GM23338 (cell line): ENCODE results near the gene ENOPH1. TPM values are rescaled to one million over a fixed set of nuclear protein-coding genes. Genes with fewer than 3 reads are reported as not detected.

Experiments
- ATAC-seq: fragments of 200-7000 bp; cut with Tn5 transposase; 3 replicates; pipeline ENCODE4 v1.9.1; 2020
- DNase-seq: peaks from one replicate; pipeline ENCODE4 v3.0.0-alpha.2; 2015; ENCODE audit warnings: low spot score
- H2AFZ ChIP-seq: fragments of 200-600 bp; sonication (generic); 2 replicates; pipeline ENCODE4 v1.8.0; 2016; ENCODE audit warnings: antibody characterized with exemption, mild to moderate bottlenecking, moderate library complexity
- H3F3A ChIP-seq: fragments of 200-600 bp; sonication (generic); replicated peaks from 2 replicates; pipeline ENCODE4 v1.8.0; 2017; ENCODE audit warnings: antibody characterized with exemption, mixed run types, low read depth
- H3K27ac ChIP-seq: fragments of 200-600 bp; sonication (generic); 2 replicates; pipeline ENCODE4 v1.6.1; 2016; ENCODE audit warnings: low read depth
- H3K27me3 ChIP-seq: fragments of 200-600 bp; sonication (generic); 2 replicates; pipeline ENCODE4 v1.8.0; 2016; ENCODE audit warnings: mild to moderate bottlenecking, mixed run types, moderate library complexity; ENCODE audit not compliant: insufficient read depth
- H3K36me3 ChIP-seq: fragments of 200-600 bp; sonication (generic); 2 replicates; pipeline ENCODE4 v1.8.0; 2016; ENCODE audit warnings: mild to moderate bottlenecking; ENCODE audit not compliant: insufficient read depth
- H3K4me1 ChIP-seq: fragments of 200-600 bp; sonication (generic); 2 replicates; pipeline ENCODE4 v1.8.0; 2016; ENCODE audit warnings: mild to moderate bottlenecking, moderate library complexity; ENCODE audit not compliant: insufficient read depth
- H3K4me2 ChIP-seq: fragments of 200-600 bp; sonication (generic); 2 replicates; pipeline ENCODE4 v1.7.1; 2017; ENCODE audit warnings: mixed run types
- H3K4me3 ChIP-seq: fragments of 200-600 bp; sonication (generic); 2 replicates; pipeline ENCODE4 v1.6.1; 2016; ENCODE audit warnings: mixed run types
- H3K79me2 ChIP-seq: fragments of 200-600 bp; sonication (generic); replicated peaks from 2 replicates; pipeline ENCODE4 v1.8.0; 2017; ENCODE audit warnings: mild to moderate bottlenecking; ENCODE audit not compliant: insufficient read depth
- H3K9me2 ChIP-seq: fragments of 200-600 bp; sonication (generic); 2 replicates; pipeline ENCODE4 v1.8.0; 2017; ENCODE audit not compliant: insufficient read depth
- H4K20me1 ChIP-seq: fragments of 200-600 bp; sonication (generic); replicated peaks from 2 replicates; pipeline ENCODE4 v1.8.0; 2017; ENCODE audit warnings: mild to moderate bottlenecking; ENCODE audit not compliant: insufficient read depth
- H3K27ac Mint-ChIP-seq: 2 replicates; pipeline ENCODE4 v1.8.0; 2020; ENCODE audit warnings: inconsistent platforms, mild to moderate bottlenecking, moderate library complexity, mixed read lengths
- H3K27me3 Mint-ChIP-seq: 3 replicates; pipeline ENCODE4 v1.8.0; 2022; ENCODE audit warnings: low read depth, mild to moderate bottlenecking, moderate library complexity, mixed read lengths, inconsistent platforms; ENCODE audit not compliant: insufficient read depth, poor library complexity
- H3K36me3 Mint-ChIP-seq: 3 replicates; pipeline ENCODE4 v1.8.0; 2021; ENCODE audit warnings: low read depth, mild to moderate bottlenecking, inconsistent platforms, moderate library complexity, mixed read lengths
- H3K4me1 Mint-ChIP-seq: 3 replicates; pipeline ENCODE4 v1.8.0; 2020; ENCODE audit warnings: mild to moderate bottlenecking, inconsistent platforms, mixed read lengths
- H3K4me3 Mint-ChIP-seq: 3 replicates; pipeline ENCODE4 v1.8.0; 2021; ENCODE audit warnings: moderate library complexity, mild to moderate bottlenecking, inconsistent platforms, mixed read lengths
- H3K9me3 Mint-ChIP-seq: 3 replicates; pipeline ENCODE4 v1.8.0; 2020; ENCODE audit warnings: moderate library complexity, mild to moderate bottlenecking, inconsistent platforms, mixed read lengths
- CREB1 ChIP-seq: fragments of 250-450 bp; sonication (Bioruptor Pico); IDR thresholded peaks from 2 replicates; pipeline ENCODE4 v1.5.0; 2020; ENCODE audit warnings: low read depth, mild to moderate bottlenecking, moderate library complexity
- EZH2 ChIP-seq: fragments of 200-600 bp; sonication (generic); IDR thresholded peaks from one replicate; pipeline ENCODE4 v1.8.0; 2017; ENCODE audit warnings: antibody characterized with exemption, mild to moderate bottlenecking, low read depth; ENCODE audit not compliant: unreplicated experiment
- JUNB ChIP-seq: IDR thresholded peaks from one replicate; pipeline ENCODE4 v1.6.1; 2016; ENCODE audit warnings: antibody characterized with exemption; ENCODE audit not compliant: unreplicated experiment
- POLR2AphosphoS5 ChIP-seq: IDR thresholded peaks from 2 replicates; pipeline ENCODE4 v1.6.1; 2016; ENCODE audit warnings: antibody characterized with exemption, low read depth
- STAT1 ChIP-seq: IDR thresholded peaks from one replicate; pipeline ENCODE4 v1.6.1; 2016; ENCODE audit warnings: antibody characterized with exemption; ENCODE audit not compliant: unreplicated experiment
- ZNF114 ChIP-seq: fragments of 250-450 bp; sonication (Bioruptor Pico); IDR thresholded peaks from 2 replicates; pipeline ENCODE4 v1.5.0; 2020; ENCODE audit warnings: mild to moderate bottlenecking, moderate library complexity
- ZNF331 ChIP-seq: fragments of 250-450 bp; sonication (Bioruptor Pico); IDR thresholded peaks from 2 replicates; pipeline ENCODE4 v1.5.0; 2020; ENCODE audit warnings: low read depth, mild to moderate bottlenecking, moderate library complexity
- polyA plus RNA-seq: library from polyadenylated mRNA; unstranded; fragments of >200 nt; fragmentation: Nextera tagmentation; extraction: Ambion mirVana; gene quantifications from 2 replicates; pipeline ENCODE4 v1.2.1, GENCODE V29; 2016
- total RNA-seq: library from RNA; depleted of rRNA; stranded (reverse); fragments of >200 nt; shearing (Covaris generic); gene quantifications from 2 replicates; pipeline ENCODE4 v1.2.3, GENCODE V29; 2014
- TF ChIP-seq, protein P1 (sequence below): IDR thresholded peaks from one replicate; pipeline ENCODE4 v1.6.1; 2018; ENCODE audit warnings: antibody characterized with exemption; ENCODE audit not compliant: unreplicated experiment
- TF ChIP-seq, protein P2 (sequence below): IDR thresholded peaks from 2 replicates; pipeline ENCODE4 v1.6.1; 2016; ENCODE audit warnings: antibody characterized with exemption
- TF ChIP-seq, protein P3 (sequence below): fragments of 250-450 bp; sonication (Bioruptor Pico); IDR thresholded peaks from 2 replicates; pipeline ENCODE4 v1.5.0; 2020; ENCODE audit warnings: mild to moderate bottlenecking, moderate library complexity

The ENOPH1 gene
- total and polyA plus RNA-seq, 2 experiments from 2014 or later: 105 to 146 TPM

DNA sequence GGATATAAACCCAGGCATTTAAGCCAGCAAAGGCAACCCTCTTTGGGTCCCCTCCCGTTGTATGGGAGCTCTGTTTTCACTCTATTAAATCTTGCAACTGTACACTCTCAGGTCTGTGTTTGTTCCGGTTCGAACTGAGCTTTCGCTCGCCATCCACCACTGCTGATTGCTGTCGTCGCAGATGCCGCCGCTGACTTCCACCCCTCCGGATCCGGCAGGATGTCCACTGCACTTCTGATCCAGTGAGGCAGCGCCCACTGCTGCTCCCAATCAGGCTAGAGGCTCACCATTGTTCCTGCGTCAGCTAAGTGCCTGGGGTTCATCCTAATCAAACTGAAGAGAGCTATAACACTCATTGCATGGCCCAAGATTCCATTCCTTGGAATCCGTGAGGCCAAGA, 49.2 kb downstream of the ENOPH1 start:
- no peak overlapping the region for H2AFZ ChIP-seq
- no peak for DNase-seq
- Mint-ChIP-seq H3K27ac (no peak overlapping the region), H3K4me1 (peaks cover 11% of the 10 kb centered on the region), H3K9me3 (peaks cover 8% of the 10 kb centered on the region; the same call in 2 of the 3 replicates), H3K27me3 (peaks cover 2% of the 10 kb centered on the region), H3K36me3 (peaks cover 3% of the 10 kb centered on the region; the same call in 1 of the 3 replicates), H3K4me3 (no peak overlapping the region)
- no peak overlapping the region for H3K27ac ChIP-seq
- no peaks in the 10 kb centered on the region for H4K20me1 ChIP-seq
- peaks cover 8% of the 10 kb centered on the region; the same call in 1 of the 2 replicates for H3K4me1 ChIP-seq
- no peaks in the 10 kb centered on the region for H3K79me2 ChIP-seq
- TF ChIP-seq ZNF331 (CRISPR knock-in tag) (no peak), POLR2AphosphoS5 (no peak)
- TF ChIP-seq, protein P1, sequence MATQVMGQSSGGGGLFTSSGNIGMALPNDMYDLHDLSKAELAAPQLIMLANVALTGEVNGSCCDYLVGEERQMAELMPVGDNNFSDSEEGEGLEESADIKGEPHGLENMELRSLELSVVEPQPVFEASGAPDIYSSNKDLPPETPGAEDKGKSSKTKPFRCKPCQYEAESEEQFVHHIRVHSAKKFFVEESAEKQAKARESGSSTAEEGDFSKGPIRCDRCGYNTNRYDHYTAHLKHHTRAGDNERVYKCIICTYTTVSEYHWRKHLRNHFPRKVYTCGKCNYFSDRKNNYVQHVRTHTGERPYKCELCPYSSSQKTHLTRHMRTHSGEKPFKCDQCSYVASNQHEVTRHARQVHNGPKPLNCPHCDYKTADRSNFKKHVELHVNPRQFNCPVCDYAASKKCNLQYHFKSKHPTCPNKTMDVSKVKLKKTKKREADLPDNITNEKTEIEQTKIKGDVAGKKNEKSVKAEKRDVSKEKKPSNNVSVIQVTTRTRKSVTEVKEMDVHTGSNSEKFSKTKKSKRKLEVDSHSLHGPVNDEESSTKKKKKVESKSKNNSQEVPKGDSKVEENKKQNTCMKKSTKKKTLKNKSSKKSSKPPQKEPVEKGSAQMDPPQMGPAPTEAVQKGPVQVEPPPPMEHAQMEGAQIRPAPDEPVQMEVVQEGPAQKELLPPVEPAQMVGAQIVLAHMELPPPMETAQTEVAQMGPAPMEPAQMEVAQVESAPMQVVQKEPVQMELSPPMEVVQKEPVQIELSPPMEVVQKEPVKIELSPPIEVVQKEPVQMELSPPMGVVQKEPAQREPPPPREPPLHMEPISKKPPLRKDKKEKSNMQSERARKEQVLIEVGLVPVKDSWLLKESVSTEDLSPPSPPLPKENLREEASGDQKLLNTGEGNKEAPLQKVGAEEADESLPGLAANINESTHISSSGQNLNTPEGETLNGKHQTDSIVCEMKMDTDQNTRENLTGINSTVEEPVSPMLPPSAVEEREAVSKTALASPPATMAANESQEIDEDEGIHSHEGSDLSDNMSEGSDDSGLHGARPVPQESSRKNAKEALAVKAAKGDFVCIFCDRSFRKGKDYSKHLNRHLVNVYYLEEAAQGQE: no peak
- TF ChIP-seq, protein P2, sequence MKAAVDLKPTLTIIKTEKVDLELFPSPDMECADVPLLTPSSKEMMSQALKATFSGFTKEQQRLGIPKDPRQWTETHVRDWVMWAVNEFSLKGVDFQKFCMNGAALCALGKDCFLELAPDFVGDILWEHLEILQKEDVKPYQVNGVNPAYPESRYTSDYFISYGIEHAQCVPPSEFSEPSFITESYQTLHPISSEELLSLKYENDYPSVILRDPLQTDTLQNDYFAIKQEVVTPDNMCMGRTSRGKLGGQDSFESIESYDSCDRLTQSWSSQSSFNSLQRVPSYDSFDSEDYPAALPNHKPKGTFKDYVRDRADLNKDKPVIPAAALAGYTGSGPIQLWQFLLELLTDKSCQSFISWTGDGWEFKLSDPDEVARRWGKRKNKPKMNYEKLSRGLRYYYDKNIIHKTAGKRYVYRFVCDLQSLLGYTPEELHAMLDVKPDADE: no peak
- no peak for ATAC-seq
- H3F3A ChIP-seq: no peaks in the 10 kb centered on the region
- no peaks in the 10 kb centered on the region for H3K27me3 ChIP-seq
- H3K4me2 ChIP-seq: no peak overlapping the region
- no peaks in the 10 kb centered on the region for H3K36me3 ChIP-seq
- no peaks in the 10 kb centered on the region for H3K9me2 ChIP-seq
- no peak overlapping the region for H3K4me3 ChIP-seq

DNA sequence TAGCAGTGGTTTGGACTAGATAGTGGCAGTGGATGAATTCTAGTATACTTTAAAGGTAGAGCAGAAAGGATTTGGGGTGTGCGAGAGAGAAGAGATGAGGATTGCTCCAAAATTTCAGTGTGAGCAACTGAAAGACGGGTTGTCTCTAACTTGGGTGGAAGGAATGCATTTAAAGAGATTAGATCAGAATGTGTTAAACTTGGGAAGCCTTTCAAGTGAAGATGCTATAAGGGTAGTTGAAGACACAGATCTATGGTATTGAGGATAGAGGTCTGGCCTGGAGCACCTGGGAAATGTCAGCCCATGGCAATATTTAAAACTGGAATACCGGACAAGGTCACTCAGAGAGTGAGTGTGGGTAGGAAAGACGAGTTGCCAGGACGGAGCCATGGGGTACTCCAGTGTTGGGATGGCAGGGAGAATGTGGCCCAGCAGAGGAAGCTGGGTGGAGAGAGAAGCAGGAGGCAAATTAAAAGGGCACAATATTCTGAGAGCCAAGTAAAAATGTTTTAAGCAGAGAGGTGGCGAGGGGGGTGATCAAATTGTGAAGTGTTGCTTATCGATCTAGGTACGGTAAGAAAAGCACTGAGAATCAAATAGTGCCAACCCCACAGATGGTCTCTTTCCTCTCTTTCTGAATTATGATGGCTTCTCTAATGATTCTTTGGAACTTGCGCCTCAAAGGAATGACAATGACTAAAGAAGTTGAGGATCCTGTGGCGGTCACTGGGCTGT, 50.5 kb downstream of the ENOPH1 start:
- no peak for DNase-seq
- peaks cover 3% of the 10 kb centered on the region; the same call in 1 of the 3 replicates for H3K36me3 Mint-ChIP-seq
- TF ChIP-seq STAT1: no peak
- no peak for TF ChIP-seq EZH2
- TF ChIP-seq ZNF114: no peak
- no peak for TF ChIP-seq JUNB
- TF ChIP-seq, protein P3, sequence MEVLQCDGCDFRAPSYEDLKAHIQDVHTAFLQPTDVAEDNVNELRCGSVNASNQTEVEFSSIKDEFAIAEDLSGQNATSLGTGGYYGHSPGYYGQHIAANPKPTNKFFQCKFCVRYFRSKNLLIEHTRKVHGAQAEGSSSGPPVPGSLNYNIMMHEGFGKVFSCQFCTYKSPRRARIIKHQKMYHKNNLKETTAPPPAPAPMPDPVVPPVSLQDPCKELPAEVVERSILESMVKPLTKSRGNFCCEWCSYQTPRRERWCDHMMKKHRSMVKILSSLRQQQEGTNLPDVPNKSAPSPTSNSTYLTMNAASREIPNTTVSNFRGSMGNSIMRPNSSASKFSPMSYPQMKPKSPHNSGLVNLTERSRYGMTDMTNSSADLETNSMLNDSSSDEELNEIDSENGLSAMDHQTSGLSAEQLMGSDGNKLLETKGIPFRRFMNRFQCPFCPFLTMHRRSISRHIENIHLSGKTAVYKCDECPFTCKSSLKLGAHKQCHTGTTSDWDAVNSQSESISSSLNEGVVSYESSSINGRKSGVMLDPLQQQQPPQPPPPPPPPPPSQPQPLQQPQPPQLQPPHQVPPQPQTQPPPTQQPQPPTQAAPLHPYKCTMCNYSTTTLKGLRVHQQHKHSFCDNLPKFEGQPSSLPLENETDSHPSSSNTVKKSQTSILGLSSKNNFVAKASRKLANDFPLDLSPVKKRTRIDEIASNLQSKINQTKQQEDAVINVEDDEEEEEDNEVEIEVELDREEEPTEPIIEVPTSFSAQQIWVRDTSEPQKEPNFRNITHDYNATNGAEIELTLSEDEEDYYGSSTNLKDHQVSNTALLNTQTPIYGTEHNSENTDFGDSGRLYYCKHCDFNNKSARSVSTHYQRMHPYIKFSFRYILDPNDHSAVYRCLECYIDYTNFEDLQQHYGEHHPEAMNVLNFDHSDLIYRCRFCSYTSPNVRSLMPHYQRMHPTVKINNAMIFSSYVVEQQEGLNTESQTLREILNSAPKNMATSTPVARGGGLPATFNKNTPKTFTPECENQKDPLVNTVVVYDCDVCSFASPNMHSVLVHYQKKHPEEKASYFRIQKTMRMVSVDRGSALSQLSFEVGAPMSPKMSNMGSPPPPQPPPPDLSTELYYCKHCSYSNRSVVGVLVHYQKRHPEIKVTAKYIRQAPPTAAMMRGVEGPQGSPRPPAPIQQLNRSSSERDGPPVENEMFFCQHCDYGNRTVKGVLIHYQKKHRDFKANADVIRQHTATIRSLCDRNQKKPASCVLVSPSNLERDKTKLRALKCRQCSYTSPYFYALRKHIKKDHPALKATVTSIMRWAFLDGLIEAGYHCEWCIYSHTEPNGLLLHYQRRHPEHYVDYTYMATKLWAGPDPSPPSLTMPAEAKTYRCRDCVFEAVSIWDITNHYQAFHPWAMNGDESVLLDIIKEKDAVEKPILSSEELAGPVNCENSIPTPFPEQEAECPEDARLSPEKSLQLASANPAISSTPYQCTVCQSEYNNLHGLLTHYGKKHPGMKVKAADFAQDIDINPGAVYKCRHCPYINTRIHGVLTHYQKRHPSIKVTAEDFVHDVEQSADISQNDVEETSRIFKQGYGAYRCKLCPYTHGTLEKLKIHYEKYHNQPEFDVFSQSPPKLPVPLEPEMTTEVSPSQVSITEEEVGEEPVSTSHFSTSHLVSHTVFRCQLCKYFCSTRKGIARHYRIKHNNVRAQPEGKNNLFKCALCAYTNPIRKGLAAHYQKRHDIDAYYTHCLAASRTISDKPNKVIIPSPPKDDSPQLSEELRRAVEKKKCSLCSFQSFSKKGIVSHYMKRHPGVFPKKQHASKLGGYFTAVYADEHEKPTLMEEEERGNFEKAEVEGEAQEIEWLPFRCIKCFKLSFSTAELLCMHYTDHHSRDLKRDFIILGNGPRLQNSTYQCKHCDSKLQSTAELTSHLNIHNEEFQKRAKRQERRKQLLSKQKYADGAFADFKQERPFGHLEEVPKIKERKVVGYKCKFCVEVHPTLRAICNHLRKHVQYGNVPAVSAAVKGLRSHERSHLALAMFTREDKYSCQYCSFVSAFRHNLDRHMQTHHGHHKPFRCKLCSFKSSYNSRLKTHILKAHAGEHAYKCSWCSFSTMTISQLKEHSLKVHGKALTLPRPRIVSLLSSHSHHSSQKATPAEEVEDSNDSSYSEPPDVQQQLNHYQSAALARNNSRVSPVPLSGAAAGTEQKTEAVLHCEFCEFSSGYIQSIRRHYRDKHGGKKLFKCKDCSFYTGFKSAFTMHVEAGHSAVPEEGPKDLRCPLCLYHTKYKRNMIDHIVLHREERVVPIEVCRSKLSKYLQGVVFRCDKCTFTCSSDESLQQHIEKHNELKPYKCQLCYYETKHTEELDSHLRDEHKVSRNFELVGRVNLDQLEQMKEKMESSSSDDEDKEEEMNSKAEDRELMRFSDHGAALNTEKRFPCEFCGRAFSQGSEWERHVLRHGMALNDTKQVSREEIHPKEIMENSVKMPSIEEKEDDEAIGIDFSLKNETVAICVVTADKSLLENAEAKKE (CRISPR knock-in tag): no peak
- TF ChIP-seq CREB1 (CRISPR knock-in tag): no peak

More for the DNA sequence above, 50.5 kb downstream of the ENOPH1 start:
- Histone ChIP-seq H3K36me3 (no peaks in the 10 kb centered on the region), H3K4me3 (no peak overlapping the region), H3K4me2 (no peak overlapping the region), H3K27me3 (no peaks in the 10 kb centered on the region), H3K27ac (no peak overlapping the region), H3K4me1 (no peaks in the 10 kb centered on the region; the same call in 1 of the 2 replicates), H4K20me1 (no peaks in the 10 kb centered on the region), H3K79me2 (no peaks in the 10 kb centered on the region), H3F3A (no peaks in the 10 kb centered on the region), H3K9me2 (no peaks in the 10 kb centered on the region), H2AFZ (no peak overlapping the region)
- Mint-ChIP-seq H3K4me1 (peaks cover 6% of the 10 kb centered on the region; the same call in 2 of the 3 replicates), H3K27me3 (peaks cover 2% of the 10 kb centered on the region), H3K4me3 (no peak overlapping the region), H3K27ac (no peak overlapping the region), H3K9me3 (peaks cover 8% of the 10 kb centered on the region; the same call in 2 of the 3 replicates)
- no peak for ATAC-seq
